Body of pancreas (tissue), 4 donors: ENCODE measurements around the gene CLSTN1. TPM values are rescaled to one million over a fixed set of nuclear protein-coding genes. Genes with fewer than 3 reads are reported as not detected.

Experiments used
- ATAC-seq: fragments of 150-250 bp; one replicate; pipeline ENCODE4 v1.9.1; 2016
- DNase-seq, 4 donors: peaks; one replicate each; pipeline ENCODE4 v3.0.0-alpha.2; 2019
- H3K27ac ChIP-seq, 4 donors: fragments of 200-600 bp; sonication (generic); 1 replicate in 3 of 4; 2 replicates in 1 of 4; pipeline versions ENCODE4 v1.5.1 to v1.6.1; 2016 to 2019; ENCODE audit warnings: mild to moderate bottlenecking in 1 of 4, mixed read lengths in 1 of 4, moderate library complexity in 1 of 4
- H3K27me3 ChIP-seq, 2 donors: fragments of 200-600 bp; sonication (generic); one replicate each; pipeline ENCODE4 v1.6.0; 2016; ENCODE audit warnings: mild to moderate bottlenecking in 1 of 2
- H3K36me3 ChIP-seq, 2 donors: fragments of 200-600 bp; sonication (generic); replicated peaks in 1 of 2; 2 replicates each; pipeline ENCODE4 v1.5.1; 2016; ENCODE audit warnings: low read depth in 2 of 2; ENCODE audit not compliant: insufficient read depth in 1 of 2
- H3K4me1 ChIP-seq: fragments of 200-600 bp; sonication (generic); one replicate; pipeline ENCODE4 v1.6.0; 2016
- H3K4me3 ChIP-seq, 2 donors: fragments of 200-600 bp; sonication (generic); 1 replicate in 1 of 2; 2 replicates in 1 of 2; pipeline ENCODE4 v1.5.1; 2016 to 2019
- H3K9me3 ChIP-seq, 3 donors: fragments of 200-600 bp; sonication (generic); 1 replicate in 2 of 3; 2 replicates in 1 of 3; pipeline ENCODE4 v1.5.1; 2016
- CTCF ChIP-seq, 7 experiments: fragments of 450-650 bp in 4 of 7; fragments of 200-600 bp in 3 of 7; sonication (generic) in 3 of 7; IDR thresholded peaks; one replicate each; pipeline ENCODE4 v1.5.1; 2016 to 2019; ENCODE audit warnings: antibody characterized with exemption in 7 of 7
- POLR2A ChIP-seq, 3 donors: fragments of 450-650 bp; IDR thresholded peaks; one replicate each; pipeline ENCODE4 v1.6.1; 2016; ENCODE audit warnings: antibody characterized with exemption in 3 of 3, mild to moderate bottlenecking in 2 of 3
- WGBS, 2 donors: methylation state at CpG; one replicate each; pipeline ENCODE4 v1.1.5; 2017; 5-methylcytosine and 5-hydroxymethylcytosine counted together
- intact Hi-C: fragments of 100-400 bp; cut with DNase I; formaldehyde crosslinking; loops from one replicate; pipeline ENCODE4 v1.15.1; 2023
- total RNA-seq, 2 donors: library from RNA; depleted of rRNA; stranded (reverse); fragments of >200 nt; gene quantifications; one replicate each; pipeline ENCODE4 v1.1.0, GENCODE V29; 2016

Gene CLSTN1
- total RNA-seq, 2 donors from 2014 or later = 60.2 to 64.6 TPM

- WGBS, 2 donors = 90 to 91% methylated on average over 8 of the region's 8 CpGs
- intact Hi-C loops = no loop called here
- H3K9me3 ChIP-seq = no peaks in the 10 kb centered on the region
- no peaks in the 10 kb centered on the region for H3K4me1 ChIP-seq
- H3K27me3 ChIP-seq = no peaks in the 10 kb centered on the region
- H3K4me3 ChIP-seq = no peak overlapping the region
- TF ChIP-seq POLR2A (IDR thresholded peaks at IDR 0.05) = no peak
- TF ChIP-seq CTCF (IDR thresholded peaks at IDR 0.05) = no peak
- H3K27ac ChIP-seq = no peak overlapping the region
- ATAC-seq (no peak), DNase-seq (no peak)
- no peaks in the 10 kb centered on the region for H3K36me3 ChIP-seq
These were observed 118.2 kb downstream of the CLSTN1 start for GRCh38 chr1:9705337-9706093.

DNA sequence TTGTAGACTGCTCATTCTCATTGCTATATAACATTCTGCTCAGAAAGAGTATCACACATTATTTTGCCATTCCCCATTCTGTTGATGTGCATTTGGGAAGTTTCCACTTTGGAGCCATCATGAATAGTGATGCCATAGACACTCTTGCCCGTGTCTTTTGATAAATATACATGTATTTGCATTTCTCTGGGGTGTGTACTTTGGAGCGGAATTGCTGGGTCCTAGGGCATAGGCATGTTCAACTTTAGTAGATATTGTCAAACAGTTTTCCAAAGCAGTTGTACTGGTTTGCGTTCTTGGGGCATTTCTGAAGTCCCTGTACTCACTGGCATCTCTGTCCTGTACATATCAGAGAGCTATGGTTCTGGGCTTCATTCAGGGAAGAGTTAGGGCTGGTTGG lies 120.1 kb downstream of the CLSTN1 start:
- no peak for ATAC-seq
- TF ChIP-seq CTCF (IDR thresholded peaks at IDR 0.05) = no peak
- TF ChIP-seq POLR2A (IDR thresholded peaks at IDR 0.05) = no peak
- Histone ChIP-seq H3K4me3 (no peak overlapping the region), H3K27ac (no peak overlapping the region), H3K36me3 (no peaks in the 10 kb centered on the region), H3K27me3 (no peaks in the 10 kb centered on the region), H3K9me3 (no peaks in the 10 kb centered on the region), H3K4me1 (no peaks in the 10 kb centered on the region)
- DNase-seq = no peak
- WGBS, 2 donors = 94 to 97% methylated on average over 3 of the region's 3 CpGs
- intact Hi-C loops = no loop called here

DNA sequence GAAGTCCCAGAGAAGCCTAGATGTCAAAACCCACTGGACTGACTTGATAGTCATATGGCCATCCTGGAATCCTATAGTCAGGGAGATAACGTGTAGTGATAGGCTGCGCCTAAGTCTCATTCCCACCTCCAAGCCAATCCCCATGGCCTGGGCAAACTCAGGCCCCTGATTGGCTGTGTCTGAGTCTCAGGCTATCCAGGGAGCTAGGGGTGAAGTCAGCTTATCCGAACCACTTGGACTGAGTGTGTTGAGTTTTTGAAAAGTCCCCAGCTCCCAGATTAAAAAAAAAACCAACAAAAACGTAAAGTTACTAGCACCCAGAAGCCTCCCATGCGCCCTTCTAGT lies 120.6 kb downstream of the CLSTN1 start:
- TF ChIP-seq POLR2A (IDR thresholded peaks at IDR 0.05) (no peak), CTCF (IDR thresholded peaks at IDR 0.05) (no peak)
- Histone ChIP-seq H3K36me3 (no peaks in the 10 kb centered on the region), H3K27me3 (no peaks in the 10 kb centered on the region), H3K4me3 (no peak overlapping the region), H3K4me1 (no peaks in the 10 kb centered on the region), H3K9me3 (no peaks in the 10 kb centered on the region), H3K27ac (no peak overlapping the region)
- DNase-seq (no peak), ATAC-seq (no peak)
- 79 to 84% methylated on average over 4 to 5 of the region's 5 CpGs for WGBS, 2 donors
- intact Hi-C loops = no loop called here

- no peak overlapping the region for H3K4me3 ChIP-seq
- no peaks in the 10 kb centered on the region for H3K36me3 ChIP-seq
- H3K4me1 ChIP-seq = no peaks in the 10 kb centered on the region
- TF ChIP-seq POLR2A (IDR thresholded peaks at IDR 0.05) (no peak), CTCF (IDR thresholded peaks at IDR 0.05) (no peak)
- intact Hi-C loops = no loop called here
- ATAC-seq = no peak
- H3K27me3 ChIP-seq = no peaks in the 10 kb centered on the region
- 82 to 89% methylated on average over 4 of the region's 4 CpGs for WGBS, 2 donors
- DNase-seq = no peak
- H3K27ac ChIP-seq = no peak overlapping the region
- no peaks in the 10 kb centered on the region for H3K9me3 ChIP-seq
These were observed 122.1 kb downstream of the CLSTN1 start for GRCh38 chr1:9701665-9702064.

DNA sequence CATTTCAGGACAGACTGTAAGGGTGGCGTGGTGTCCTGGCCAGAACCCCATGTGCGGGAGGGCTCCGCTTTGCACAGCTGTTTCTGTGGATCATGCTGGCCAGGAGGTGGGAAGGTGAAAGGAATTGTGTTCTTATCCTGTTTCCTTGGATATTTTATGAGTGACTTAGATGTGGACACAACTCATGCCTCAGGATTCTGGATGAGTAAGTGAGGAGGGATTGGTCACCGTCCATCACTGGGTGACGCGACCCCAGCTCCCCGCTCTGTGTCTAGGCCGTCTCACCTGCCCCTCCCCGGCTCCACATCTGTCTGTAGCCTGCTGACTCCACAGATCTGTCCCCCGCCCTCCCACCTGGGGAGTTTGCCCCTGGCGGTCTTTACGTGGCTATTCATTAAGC lies 123.4 kb downstream of the CLSTN1 start:
- H3K4me1 ChIP-seq = no peaks in the 10 kb centered on the region
- WGBS, 2 donors = 86% methylated on average over 12 of the region's 12 CpGs
- H3K27me3 ChIP-seq = no peaks in the 10 kb centered on the region
- no peak overlapping the region for H3K27ac ChIP-seq
- H3K36me3 ChIP-seq = no peaks in the 10 kb centered on the region
- ATAC-seq (no peak), DNase-seq (no peak)
- no peaks in the 10 kb centered on the region for H3K9me3 ChIP-seq
- H3K4me3 ChIP-seq = no peak overlapping the region
- intact Hi-C loops = no loop called here
- no peak for TF ChIP-seq CTCF (IDR thresholded peaks at IDR 0.05)
- TF ChIP-seq POLR2A (IDR thresholded peaks at IDR 0.05) = no peak
